WTC11 (cell line): Measurements from ENCODE around the gene PALD1. TPM values are rescaled to one million over a fixed set of nuclear protein-coding genes. Genes with fewer than 3 reads are reported as not detected.

Experiments
- ATAC-seq: fragments of 200-7000 bp; cut with Tn5 transposase; 2 replicates; pipeline ENCODE4 v1.10.0; 2021; ENCODE audit warnings: mild to moderate bottlenecking, moderate library complexity
- CTCF ChIA-PET: fragments of 300-600 bp; sonication (Branson Sonifier 250); formaldehyde crosslinking; loops from one replicate; lab custom pipeline; 2021; ENCODE audit warnings: antibody characterized with exemption; lab: Charles Lee
- POLR2A ChIA-PET: fragments of 350-600 bp; sonication (Branson Sonifier 250); formaldehyde crosslinking; loops from one replicate; lab custom pipeline; 2021; ENCODE audit warnings: antibody characterized with exemption; lab: Charles Lee
- DNase-seq: peaks from one replicate; pipeline ENCODE4 v3.0.0; 2021; ENCODE audit warnings: low spot score
- H3K27ac Mint-ChIP-seq: 2 replicates; pipeline ENCODE4 v1.8.0; 2021; ENCODE audit warnings: mixed read lengths
- H3K27me3 Mint-ChIP-seq: 2 replicates; pipeline ENCODE4 v1.8.0; 2021; ENCODE audit warnings: low read depth, mild to moderate bottlenecking, moderate library complexity, mixed read lengths
- H3K36me3 Mint-ChIP-seq: 2 replicates; pipeline ENCODE4 v1.8.0; 2021; ENCODE audit warnings: mixed read lengths
- H3K4me1 Mint-ChIP-seq: 2 replicates; pipeline ENCODE4 v1.8.0; 2022; ENCODE audit warnings: mixed read lengths
- H3K4me3 Mint-ChIP-seq: 2 replicates; pipeline ENCODE4 v1.8.0; 2021; ENCODE audit warnings: mild to moderate bottlenecking, moderate library complexity, mixed read lengths
- H3K9me3 Mint-ChIP-seq: 2 replicates; pipeline ENCODE4 v1.8.0; 2021; ENCODE audit warnings: mixed read lengths
- ATF2 ChIP-seq: sonication (generic); formaldehyde crosslinking; IDR thresholded peaks from 2 replicates; pipeline ENCODE4 v1.8.1; 2022; ENCODE audit warnings: low read depth, missing genetic modification reagents, borderline replicate concordance
- ERG ChIP-seq: fragments of 250-450 bp; sonication (Bioruptor Pico); IDR thresholded peaks from 2 replicates; pipeline ENCODE4 v1.8.0; 2021; ENCODE audit warnings: mild to moderate bottlenecking
- ESRRA ChIP-seq: sonication (generic); formaldehyde crosslinking; IDR thresholded peaks from 2 replicates; pipeline ENCODE4 v1.8.1; 2022; ENCODE audit warnings: mild to moderate bottlenecking, missing genetic modification reagents, borderline replicate concordance
- NFATC4 ChIP-seq: fragments of 250-450 bp; sonication (Bioruptor Pico); IDR thresholded peaks from 2 replicates; pipeline ENCODE4 v1.9.0; 2021; ENCODE audit warnings: mild to moderate bottlenecking
- NR2C2 ChIP-seq: sonication (generic); formaldehyde crosslinking; IDR thresholded peaks from 2 replicates; pipeline ENCODE4 v1.8.0; 2022; ENCODE audit warnings: mild to moderate bottlenecking, missing genetic modification reagents
- PRRX2 ChIP-seq: fragments of 250-450 bp; sonication (Bioruptor Pico); IDR thresholded peaks from 2 replicates; pipeline ENCODE4 v1.8.0; 2021; ENCODE audit warnings: mild to moderate bottlenecking
- TCF7 ChIP-seq: sonication (generic); formaldehyde crosslinking; IDR thresholded peaks from 2 replicates; pipeline ENCODE4 v1.8.0; 2022; ENCODE audit warnings: mild to moderate bottlenecking, low read depth, missing genetic modification reagents, moderate library complexity
- TEAD4 ChIP-seq: sonication (generic); formaldehyde crosslinking; IDR thresholded peaks from 2 replicates; pipeline ENCODE4 v1.8.0; 2022; ENCODE audit warnings: mild to moderate bottlenecking, missing genetic modification reagents
- ZNF232 ChIP-seq: sonication (generic); formaldehyde crosslinking; IDR thresholded peaks from 2 replicates; pipeline ENCODE4 v1.8.0; 2022; ENCODE audit warnings: mild to moderate bottlenecking, missing genetic modification reagents
- ZNF281 ChIP-seq: sonication (generic); formaldehyde crosslinking; IDR thresholded peaks from 2 replicates; pipeline ENCODE4 v1.8.0; 2023; ENCODE audit warnings: mild to moderate bottlenecking, missing genetic modification reagents
- total RNA-seq: library from RNA; stranded (reverse); gene quantifications from 3 replicates; pipeline ENCODE4 v1.2.3, GENCODE V29; 2021
- TF ChIP-seq, protein P1 (sequence below): fragments of 250-450 bp; sonication (Bioruptor Pico); IDR thresholded peaks from 2 replicates; pipeline ENCODE4 v1.9.0; 2021; ENCODE audit warnings: mild to moderate bottlenecking
- TF ChIP-seq, protein P2 (sequence below): sonication (generic); formaldehyde crosslinking; IDR thresholded peaks from 2 replicates; pipeline ENCODE4 v1.8.1; 2023; ENCODE audit warnings: mild to moderate bottlenecking, missing genetic modification reagents, borderline replicate concordance

The PALD1 gene
- total RNA-seq, 1 experiment from 2014 or later, result 43.6 TPM

GRCh38 chr10:70529848-70530247 is 51.3 kb downstream of the PALD1 start (continued):
- TF ChIP-seq NFATC4 (no peak), ZNF281 (no peak)

- ChIA-PET CTCF (interaction anchor here (3.7 kb wide), 1 partner anchor 69 kb away, joined by 34 read pairs; no protein-coding TSS in a partner anchor), POLR2A (no interaction called here)
- Mint-ChIP-seq H3K9me3 (no peaks in the 10 kb centered on the region), H3K27me3 (no peaks in the 10 kb centered on the region), H3K4me1 (peaks cover 3% of the 10 kb centered on the region; the same call in 1 of the 2 replicates), H3K36me3 (peaks cover 8% of the 10 kb centered on the region), H3K4me3 (no peak overlapping the region), H3K27ac (no peak overlapping the region)
- TF ChIP-seq NR2C2 (no peak), TEAD4 (no peak), PRRX2 (no peak), ZNF232 (CRISPR knock-in tag) (no peak), ATF2 (CRISPR knock-in tag) (no peak), ERG (CRISPR knock-in tag) (no peak), ESRRA (CRISPR knock-in tag) (no peak), TCF7 (CRISPR knock-in tag) (no peak)
- TF ChIP-seq, protein P1, sequence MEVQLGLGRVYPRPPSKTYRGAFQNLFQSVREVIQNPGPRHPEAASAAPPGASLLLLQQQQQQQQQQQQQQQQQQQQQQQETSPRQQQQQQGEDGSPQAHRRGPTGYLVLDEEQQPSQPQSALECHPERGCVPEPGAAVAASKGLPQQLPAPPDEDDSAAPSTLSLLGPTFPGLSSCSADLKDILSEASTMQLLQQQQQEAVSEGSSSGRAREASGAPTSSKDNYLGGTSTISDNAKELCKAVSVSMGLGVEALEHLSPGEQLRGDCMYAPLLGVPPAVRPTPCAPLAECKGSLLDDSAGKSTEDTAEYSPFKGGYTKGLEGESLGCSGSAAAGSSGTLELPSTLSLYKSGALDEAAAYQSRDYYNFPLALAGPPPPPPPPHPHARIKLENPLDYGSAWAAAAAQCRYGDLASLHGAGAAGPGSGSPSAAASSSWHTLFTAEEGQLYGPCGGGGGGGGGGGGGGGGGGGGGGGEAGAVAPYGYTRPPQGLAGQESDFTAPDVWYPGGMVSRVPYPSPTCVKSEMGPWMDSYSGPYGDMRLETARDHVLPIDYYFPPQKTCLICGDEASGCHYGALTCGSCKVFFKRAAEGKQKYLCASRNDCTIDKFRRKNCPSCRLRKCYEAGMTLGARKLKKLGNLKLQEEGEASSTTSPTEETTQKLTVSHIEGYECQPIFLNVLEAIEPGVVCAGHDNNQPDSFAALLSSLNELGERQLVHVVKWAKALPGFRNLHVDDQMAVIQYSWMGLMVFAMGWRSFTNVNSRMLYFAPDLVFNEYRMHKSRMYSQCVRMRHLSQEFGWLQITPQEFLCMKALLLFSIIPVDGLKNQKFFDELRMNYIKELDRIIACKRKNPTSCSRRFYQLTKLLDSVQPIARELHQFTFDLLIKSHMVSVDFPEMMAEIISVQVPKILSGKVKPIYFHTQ (CRISPR knock-in tag), result no peak
- TF ChIP-seq, protein P2, sequence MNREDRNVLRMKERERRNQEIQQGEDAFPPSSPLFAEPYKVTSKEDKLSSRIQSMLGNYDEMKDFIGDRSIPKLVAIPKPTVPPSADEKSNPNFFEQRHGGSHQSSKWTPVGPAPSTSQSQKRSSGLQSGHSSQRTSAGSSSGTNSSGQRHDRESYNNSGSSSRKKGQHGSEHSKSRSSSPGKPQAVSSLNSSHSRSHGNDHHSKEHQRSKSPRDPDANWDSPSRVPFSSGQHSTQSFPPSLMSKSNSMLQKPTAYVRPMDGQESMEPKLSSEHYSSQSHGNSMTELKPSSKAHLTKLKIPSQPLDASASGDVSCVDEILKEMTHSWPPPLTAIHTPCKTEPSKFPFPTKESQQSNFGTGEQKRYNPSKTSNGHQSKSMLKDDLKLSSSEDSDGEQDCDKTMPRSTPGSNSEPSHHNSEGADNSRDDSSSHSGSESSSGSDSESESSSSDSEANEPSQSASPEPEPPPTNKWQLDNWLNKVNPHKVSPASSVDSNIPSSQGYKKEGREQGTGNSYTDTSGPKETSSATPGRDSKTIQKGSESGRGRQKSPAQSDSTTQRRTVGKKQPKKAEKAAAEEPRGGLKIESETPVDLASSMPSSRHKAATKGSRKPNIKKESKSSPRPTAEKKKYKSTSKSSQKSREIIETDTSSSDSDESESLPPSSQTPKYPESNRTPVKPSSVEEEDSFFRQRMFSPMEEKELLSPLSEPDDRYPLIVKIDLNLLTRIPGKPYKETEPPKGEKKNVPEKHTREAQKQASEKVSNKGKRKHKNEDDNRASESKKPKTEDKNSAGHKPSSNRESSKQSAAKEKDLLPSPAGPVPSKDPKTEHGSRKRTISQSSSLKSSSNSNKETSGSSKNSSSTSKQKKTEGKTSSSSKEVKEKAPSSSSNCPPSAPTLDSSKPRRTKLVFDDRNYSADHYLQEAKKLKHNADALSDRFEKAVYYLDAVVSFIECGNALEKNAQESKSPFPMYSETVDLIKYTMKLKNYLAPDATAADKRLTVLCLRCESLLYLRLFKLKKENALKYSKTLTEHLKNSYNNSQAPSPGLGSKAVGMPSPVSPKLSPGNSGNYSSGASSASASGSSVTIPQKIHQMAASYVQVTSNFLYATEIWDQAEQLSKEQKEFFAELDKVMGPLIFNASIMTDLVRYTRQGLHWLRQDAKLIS (CRISPR knock-in tag), result no peak
- DNase-seq, result no peak
- ATAC-seq, result no peak
Observed at GRCh38 chr10:70530315-70530714, 51.7 kb downstream of the PALD1 start.
